SK-N-SH (cell line): ENCODE results near the gene ANKRD44. TPM values are rescaled to one million over a fixed set of nuclear protein-coding genes. Genes with fewer than 3 reads are reported as not detected.

Experiments
- CTCF ChIA-PET: fragments of 300-600, 350-600 bp; formaldehyde crosslinking; extraction: SDS; loops from one replicate; lab custom pipeline; 2021; lab: Yijun Ruan, JAX
- POLR2A ChIA-PET: fragments of 350-600 bp; sonication (Branson Sonifier 250); formaldehyde crosslinking; extraction: SDS; loops from one replicate; lab custom pipeline; 2020; ENCODE audit warnings: antibody characterized with exemption, inconsistent platforms; lab: Yijun Ruan, JAX
- DNase-seq: peaks from one replicate; pipeline ENCODE4 v3.0.0; 2012
- H2AFZ ChIP-seq: fragments of 200-600 bp; sonication (generic); 2 replicates; pipeline ENCODE4 v1.8.1; 2016; ENCODE audit warnings: antibody characterized with exemption, mild to moderate bottlenecking, low read depth
- H3F3A ChIP-seq: fragments of 200-600 bp; sonication (generic); replicated peaks from 2 replicates; pipeline ENCODE3; 2016; ENCODE audit warnings: antibody characterized with exemption, mild to moderate bottlenecking; ENCODE audit not compliant: insufficient read depth
- H3K27ac ChIP-seq, 2 experiments: fragments of 200-500 bp in 1 of 2; fragments of 200-600 bp in 1 of 2; sonication (Bioruptor generic) in 1 of 2; sonication (generic), shearing (Covaris generic) in 1 of 2; 2 replicates each; pipeline versions ENCODE4 v1.5.1 to v1.6.1; 2014 to 2016; ENCODE audit warnings: low read depth in 2 of 2, inconsistent platforms in 1 of 2, low read length in 1 of 2, mild to moderate bottlenecking in 1 of 2, mixed read lengths in 1 of 2
- H3K27me3 ChIP-seq: fragments of 200-600 bp; sonication (generic), shearing (Covaris generic); 2 replicates; pipeline ENCODE4 v1.6.1; 2016; ENCODE audit warnings: mixed run types; ENCODE audit not compliant: insufficient read depth
- H3K36me3 ChIP-seq, 2 experiments: fragments of 200-500 bp in 1 of 2; fragments of 200-600 bp in 1 of 2; sonication (Bioruptor generic) in 1 of 2; sonication (generic) in 1 of 2; replicated peaks in 1 of 2; 2 replicates each; pipeline versions ENCODE3 to v1.5.1; 2014 to 2016; ENCODE audit warnings: low read length in 1 of 2, mild to moderate bottlenecking in 1 of 2; ENCODE audit not compliant: insufficient read depth in 2 of 2, control insufficient read depth in 1 of 2
- H3K4me1 ChIP-seq, 2 experiments: fragments of 200-500 bp in 1 of 2; fragments of 200-600 bp in 1 of 2; sonication (Bioruptor generic) in 1 of 2; sonication (generic), shearing (Covaris generic) in 1 of 2; 2 replicates each; pipeline versions ENCODE4 v1.5.1 to v1.6.1; 2014 to 2016; ENCODE audit warnings: low read depth in 1 of 2, low read length in 1 of 2, mixed run types in 1 of 2; ENCODE audit not compliant: insufficient read depth in 2 of 2, control insufficient read depth in 1 of 2
- H3K4me2 ChIP-seq: fragments of 200-600 bp; sonication (generic), shearing (Covaris generic); 2 replicates; pipeline ENCODE4 v1.6.1; 2017; ENCODE audit warnings: mixed run types
- H3K4me3 ChIP-seq, 2 experiments: fragments of 200-500 bp in 1 of 2; fragments of 200-600 bp in 1 of 2; sonication (Bioruptor generic) in 1 of 2; sonication (generic), shearing (Covaris generic) in 1 of 2; 2 replicates each; pipeline versions ENCODE4 v1.5.1 to v1.8.1; 2014 to 2016; ENCODE audit warnings: low read depth in 2 of 2, inconsistent platforms in 1 of 2, low read length in 1 of 2, mild to moderate bottlenecking in 1 of 2, mixed read lengths in 1 of 2, moderate library complexity in 1 of 2
- H3K79me2 ChIP-seq: fragments of 200-600 bp; sonication (generic); 2 replicates; pipeline ENCODE4 v1.8.1; 2017; ENCODE audit warnings: mild to moderate bottlenecking; ENCODE audit not compliant: insufficient read depth
- H3K9ac ChIP-seq: fragments of 200-600 bp; sonication (generic); 2 replicates; pipeline ENCODE4 v1.6.1; 2017; ENCODE audit warnings: mixed run types
- H3K9me2 ChIP-seq: fragments of 200-600 bp; sonication (generic); 2 replicates; pipeline ENCODE4 v1.6.1; 2017; ENCODE audit warnings: mixed run types
- H3K9me3 ChIP-seq: fragments of 200-600 bp; sonication (generic); 2 replicates; pipeline ENCODE4 v1.6.1; 2017; ENCODE audit warnings: mixed run types, mild to moderate bottlenecking, moderate library complexity
- H4K20me1 ChIP-seq: fragments of 200-600 bp; sonication (generic); 2 replicates; pipeline ENCODE4 v1.6.1; 2017; ENCODE audit warnings: mild to moderate bottlenecking, mixed run types; ENCODE audit not compliant: insufficient read depth
- EP300 ChIP-seq, 2 experiments: IDR thresholded peaks; 2 replicates each; pipeline versions ENCODE4 v1.4.0 to v1.6.1; 2012; ENCODE audit warnings: borderline replicate concordance in 1 of 2, low read depth in 1 of 2, low read length in 1 of 2
- GATA2 ChIP-seq: sonication (generic); formaldehyde crosslinking; IDR thresholded peaks from 2 replicates; pipeline ENCODE4 v1.5.0; 2020; ENCODE audit warnings: mild to moderate bottlenecking, missing genetic modification reagents
- MEF2A ChIP-seq: IDR thresholded peaks from 2 replicates; pipeline ENCODE4 v1.4.0; 2012; ENCODE audit warnings: low read depth, borderline replicate concordance
- NFIC ChIP-seq: IDR thresholded peaks from 2 replicates; pipeline ENCODE4 v1.4.0; 2012; ENCODE audit warnings: borderline replicate concordance
- POLR2AphosphoS5 ChIP-seq: IDR thresholded peaks from 2 replicates; pipeline ENCODE4 v1.6.1; 2012; ENCODE audit warnings: low read depth, low read length
- RAD21 ChIP-seq: IDR thresholded peaks from 2 replicates; pipeline ENCODE4 v1.6.1; 2012; ENCODE audit warnings: mild to moderate bottlenecking, low read length
- TCF12 ChIP-seq: IDR thresholded peaks from 2 replicates; pipeline ENCODE4 v1.4.0; 2012
- WGBS: methylation state at CpG from one replicate; pipeline ENCODE4 v1.1.6; 2017; ENCODE audit warnings: low lambda C conversion rate; 5-methylcytosine and 5-hydroxymethylcytosine counted together
- polyA plus RNA-seq, 3 experiments: library from polyadenylated mRNA; depleted of rRNA; stranded (reverse); fragments of >200 nt; gene quantifications; 2 replicates each; pipeline ENCODE4 v1.2.3, GENCODE V29; 2012
- TF ChIP-seq, protein P1 (sequence below): fragments of 150-350 bp; IDR thresholded peaks from 2 replicates; pipeline ENCODE4 v1.6.1; 2017; ENCODE audit warnings: antibody characterized with exemption, low read length, low read depth, borderline replicate concordance

Gene ANKRD44
- polyA plus RNA-seq, 1 of the 3 experiments (the other 2 are of a cell fraction): 12.5 TPM

DNA sequence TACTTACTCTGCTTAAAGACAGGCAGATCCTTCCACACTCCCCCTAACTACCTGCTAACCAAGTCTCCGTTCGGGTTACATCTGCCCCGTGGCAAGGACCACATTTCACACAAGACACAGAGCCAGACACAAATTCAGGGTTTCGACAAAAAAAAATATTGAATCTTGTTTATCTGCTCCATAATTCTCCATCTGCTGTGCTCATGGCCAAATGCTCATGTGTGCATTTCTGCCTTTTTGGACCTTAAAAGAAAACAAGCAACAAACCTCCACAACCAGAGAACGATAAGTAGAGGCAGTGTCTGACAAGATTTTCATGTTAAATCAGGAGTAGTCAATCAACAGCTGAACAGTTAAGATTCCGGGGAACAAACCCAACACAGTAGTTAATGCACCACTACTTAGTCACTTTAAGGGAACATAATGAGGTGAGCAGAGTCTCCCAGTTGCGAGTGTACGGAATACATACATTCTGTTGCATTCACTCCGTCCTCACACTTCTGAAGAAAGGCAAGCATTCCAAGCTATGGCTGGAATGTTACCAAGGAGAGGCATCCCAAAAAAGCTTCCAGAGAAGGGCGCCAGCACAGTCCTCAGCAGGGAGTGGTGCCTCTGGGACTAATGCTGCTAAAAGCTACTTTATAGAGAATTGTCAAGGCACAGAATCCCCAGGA lies 121.0 kb downstream of the ANKRD44 start:
- TF ChIP-seq GATA2 (CRISPR knock-in tag) (no peak), RAD21 (no peak), MEF2A (no peak)
- TF ChIP-seq, protein P1, sequence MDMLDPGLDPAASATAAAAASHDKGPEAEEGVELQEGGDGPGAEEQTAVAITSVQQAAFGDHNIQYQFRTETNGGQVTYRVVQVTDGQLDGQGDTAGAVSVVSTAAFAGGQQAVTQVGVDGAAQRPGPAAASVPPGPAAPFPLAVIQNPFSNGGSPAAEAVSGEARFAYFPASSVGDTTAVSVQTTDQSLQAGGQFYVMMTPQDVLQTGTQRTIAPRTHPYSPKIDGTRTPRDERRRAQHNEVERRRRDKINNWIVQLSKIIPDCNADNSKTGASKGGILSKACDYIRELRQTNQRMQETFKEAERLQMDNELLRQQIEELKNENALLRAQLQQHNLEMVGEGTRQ: no peak
- TF ChIP-seq, all 33 proteins: peak for 0
- H3K27ac ChIP-seq: peak overlapping the region in 1 of 2 experiments; percentile 47; a peak in 2 of 4 replicates
- no peaks in the 10 kb centered on the region for H3K79me2 ChIP-seq
- H3K9me3 ChIP-seq: no peaks in the 10 kb centered on the region
- no peaks in the 10 kb centered on the region for H3K36me3 ChIP-seq
- H2AFZ ChIP-seq: no peak overlapping the region
- no peaks in the 10 kb centered on the region for H4K20me1 ChIP-seq
- no peaks in the 10 kb centered on the region for H3K9me2 ChIP-seq
- H3K4me1 ChIP-seq: peaks cover 0 to 33% of the 10 kb centered on the region in 2 experiments; a peak in 2 of 4 replicates
- CTCF ChIA-PET: interaction anchor here (0.8 to 4.2 kb wide), 12 partner anchors 9 to 189 kb away, joined by 3 to 55 read pairs (median 5); partner anchors contain the start of gene ANKRD44
- no peaks in the 10 kb centered on the region for H3K27me3 ChIP-seq
- H3K4me2 ChIP-seq: no peak overlapping the region
- H3F3A ChIP-seq: no peaks in the 10 kb centered on the region
- WGBS: 84% methylated on average over 10 of the region's 10 CpGs
- no peak overlapping the region for H3K4me3 ChIP-seq
- POLR2A ChIA-PET: no interaction called here
- DNase-seq: no peak
- H3K9ac ChIP-seq: no peak overlapping the region

DNA sequence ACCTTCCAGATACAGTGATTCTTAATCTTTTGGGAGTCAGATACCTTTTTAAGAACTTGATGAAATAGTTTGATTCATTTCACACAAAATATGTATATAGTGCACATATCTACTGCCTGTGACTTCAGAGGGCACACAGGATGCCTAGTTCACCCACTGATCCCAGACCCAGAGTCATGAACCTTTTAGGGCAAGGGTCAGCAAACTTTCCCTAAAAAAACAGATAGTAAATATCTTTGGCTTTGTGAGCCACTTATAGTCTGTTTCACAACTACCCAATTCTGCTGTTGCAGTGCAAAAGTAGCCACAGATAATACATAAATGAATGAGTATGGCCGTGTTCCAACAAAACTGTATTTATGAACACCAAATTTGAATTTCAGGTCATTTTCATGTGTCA lies 124.9 kb downstream of the ANKRD44 start:
- H3K9ac ChIP-seq: no peak overlapping the region
- WGBS: 97% methylated on average over 1 of the region's 1 CpG
- no peaks in the 10 kb centered on the region for H3K79me2 ChIP-seq
- CTCF ChIA-PET: interaction anchor here (1.0 to 1.2 kb wide), 3 partner anchors 72 to 162 kb away, joined by 4 read pairs; no protein-coding TSS in a partner anchor
- DNase-seq: no peak
- H3K27me3 ChIP-seq: no peaks in the 10 kb centered on the region
- POLR2A ChIA-PET: no interaction called here
- H3F3A ChIP-seq: no peaks in the 10 kb centered on the region
- no peak for TF ChIP-seq POLR2AphosphoS5
- no peak overlapping the region for H3K4me3 ChIP-seq
- H3K4me1 ChIP-seq: peaks cover under 1 to 34% of the 10 kb centered on the region in 2 experiments; a peak in 2 of 4 replicates
- H3K27ac ChIP-seq: peak overlapping the region in 1 of 2 experiments; percentile 90; a peak in 2 of 4 replicates
- H3K9me2 ChIP-seq: no peaks in the 10 kb centered on the region
- no peak overlapping the region for H3K4me2 ChIP-seq
- no peak overlapping the region for H2AFZ ChIP-seq
- no peaks in the 10 kb centered on the region for H3K9me3 ChIP-seq
- H4K20me1 ChIP-seq: no peaks in the 10 kb centered on the region
- H3K36me3 ChIP-seq: no peaks in the 10 kb centered on the region

DNA sequence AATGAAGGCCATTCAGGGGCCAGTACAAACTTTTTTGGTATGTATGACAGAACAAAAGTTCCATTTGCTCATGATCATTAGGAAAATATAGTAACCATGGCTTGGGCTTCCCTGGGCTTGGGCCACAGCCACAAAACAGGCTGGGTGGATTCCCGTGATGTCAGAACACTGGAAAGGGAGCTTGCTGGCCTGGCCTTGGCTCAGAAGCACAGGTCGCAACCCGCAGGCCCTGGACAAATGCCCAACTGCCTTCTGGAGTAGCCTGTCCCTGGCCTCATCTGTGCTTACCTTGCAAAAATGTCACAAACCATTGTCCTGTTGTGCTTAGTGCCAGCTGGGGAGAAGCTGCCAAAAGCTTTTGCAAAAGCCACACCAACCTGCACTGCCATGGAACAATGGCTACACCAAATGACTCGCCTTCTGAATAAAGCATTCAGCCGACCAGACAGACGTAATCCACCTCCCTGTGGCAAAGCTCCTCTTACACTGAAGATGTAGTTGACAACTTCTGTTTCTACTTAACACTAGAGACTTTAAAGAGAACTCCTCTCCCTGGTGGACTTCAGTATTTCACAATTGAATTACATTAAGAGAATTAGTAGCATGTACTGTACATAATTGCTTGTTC lies 125.5 kb downstream of the ANKRD44 start:
- H3K9me2 ChIP-seq: no peaks in the 10 kb centered on the region
- peaks cover 6 to 40% of the 10 kb centered on the region in 2 experiments; a peak in 2 of 4 replicates for H3K4me1 ChIP-seq
- no peaks in the 10 kb centered on the region for H3K79me2 ChIP-seq
- CTCF ChIA-PET: interaction anchor here (0.7 to 3.0 kb wide), 6 partner anchors 9 to 162 kb away, joined by 4 to 10 read pairs (median 4); partner anchors contain the start of gene ANKRD44
- POLR2A ChIA-PET: interaction anchor here (0.6 kb wide), 2 partner anchors 124 to 420 kb away, joined by 3 to 5 read pairs; no protein-coding TSS in a partner anchor
- H2AFZ ChIP-seq: no peak overlapping the region
- no peaks in the 10 kb centered on the region for H4K20me1 ChIP-seq
- TF ChIP-seq EP300 (IDR thresholded peaks at IDR 0.05; ENCODE audit: borderline replicate concordance in 1 of 2, low read depth in 1 of 2, low read length in 1 of 2) (no peak; a peak in 1 of 4 replicates), NFIC (no peak), TCF12 (0 out of 2 replicates have a peak, but pooled peaks have one; percentile 9)
- TF ChIP-seq, all 33 proteins: peak for 1
- no peak overlapping the region for H3K4me2 ChIP-seq
- WGBS: 55% methylated on average over 4 of the region's 6 CpGs
- H3K9ac ChIP-seq: no peak overlapping the region
- no peaks in the 10 kb centered on the region for H3K36me3 ChIP-seq
- no peak for DNase-seq
- H3F3A ChIP-seq: peaks cover 4% of the 10 kb centered on the region
- H3K9me3 ChIP-seq: no peaks in the 10 kb centered on the region
- H3K4me3 ChIP-seq: no peak overlapping the region
- no peaks in the 10 kb centered on the region for H3K27me3 ChIP-seq
- H3K27ac ChIP-seq: peak overlapping the region in 1 of 2 experiments; percentile 90; a peak in 2 of 4 replicates
